Skeletal muscle tissue (tissue), 4 donors: ENCODE results near the gene GNAT1. TPM values are rescaled to one million over a fixed set of nuclear protein-coding genes. Genes with fewer than 3 reads are reported as not detected.

Experiments used
- H3K27ac ChIP-seq: one replicate; pipeline ENCODE4 v1.7.0; 2013; ENCODE audit warnings: mild to moderate bottlenecking, low read depth, low read length, inconsistent platforms
- H3K27me3 ChIP-seq, 3 donors: one replicate each; pipeline ENCODE4 v1.7.0; 2013; ENCODE audit warnings: low read length in 3 of 3; ENCODE audit not compliant: control insufficient read depth in 3 of 3, insufficient read depth in 3 of 3
- H3K36me3 ChIP-seq, 3 donors: one replicate each; pipeline ENCODE4 v1.7.0; 2013; ENCODE audit warnings: low read length in 3 of 3; ENCODE audit not compliant: control insufficient read depth in 3 of 3, insufficient read depth in 3 of 3
- H3K4me1 ChIP-seq, 3 donors: one replicate each; pipeline ENCODE4 v1.7.0; 2013; ENCODE audit warnings: low read length in 3 of 3, mild to moderate bottlenecking in 3 of 3; ENCODE audit not compliant: control insufficient read depth in 3 of 3, insufficient read depth in 3 of 3
- H3K4me3 ChIP-seq, 3 donors: one replicate each; pipeline ENCODE4 v1.7.0; 2013; ENCODE audit warnings: low read length in 3 of 3
- H3K9ac ChIP-seq, 3 donors: one replicate each; pipeline ENCODE4 v1.7.0; 2013; ENCODE audit warnings: low read length in 3 of 3, mild to moderate bottlenecking in 3 of 3, moderate library complexity in 2 of 3, low read depth in 1 of 3
- H3K9me3 ChIP-seq, 3 donors: one replicate each; pipeline ENCODE4 v1.7.0; 2013; ENCODE audit warnings: low read length in 3 of 3; ENCODE audit not compliant: control insufficient read depth in 3 of 3
- total RNA-seq: library from RNA; depleted of rRNA; stranded (reverse); fragments of >200 nt; gene quantifications from one replicate; pipeline ENCODE4 v1.2.3, GENCODE V29; 2014
- donor health status: Osteomylitis.

GNAT1 gene
- total RNA-seq = not detected

DNA sequence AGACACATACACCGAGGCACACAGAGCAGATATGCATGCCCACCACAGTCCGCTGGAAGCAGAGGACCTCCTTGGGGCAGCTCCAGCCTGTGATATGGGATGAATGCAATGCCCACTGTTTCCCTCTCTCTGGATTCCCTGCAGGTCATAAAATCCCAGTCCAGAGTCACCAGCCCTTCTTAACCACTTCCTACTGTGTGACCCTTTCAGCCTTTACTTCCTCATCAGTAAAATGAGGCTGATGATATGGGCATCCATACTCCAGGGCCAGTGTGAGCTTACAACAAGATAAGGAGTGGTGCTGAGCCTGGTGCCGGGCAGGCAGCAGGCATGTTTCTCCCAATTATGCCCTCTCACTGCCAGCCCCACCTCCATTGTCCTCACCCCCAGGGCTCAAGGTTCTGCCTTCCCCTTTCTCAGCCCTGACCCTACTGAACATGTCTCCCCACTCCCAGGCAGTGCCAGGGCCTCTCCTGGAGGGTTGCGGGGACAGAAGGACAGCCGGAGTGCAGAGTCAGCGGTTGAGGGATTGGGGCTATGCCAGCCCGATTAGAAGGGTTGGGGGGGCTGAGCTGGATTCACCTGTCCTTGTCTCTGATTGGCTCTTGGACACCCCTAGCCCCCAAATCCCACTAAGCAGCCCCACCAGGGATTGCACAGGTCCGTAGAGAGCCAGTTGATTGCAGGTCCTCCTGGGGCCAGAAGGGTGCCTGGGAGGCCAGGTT lies at the start of gene GNAT1:
TSS of gene GNAT1 (plus strand) at position 675 of the 725 bp plus-strand sequence. CDS start 116 bp downstream, outside the sequence.
- Histone ChIP-seq H3K9ac (no peak within 1 kb of the TSS), H3K4me3 (no peak within 1 kb of the TSS), H3K9me3 (no peaks in the 10 kb centered on the region), H3K27me3 (peaks cover 27 to 30% (median 28%) of the 10 kb centered on the region in 3 donors), H3K4me1 (peaks cover 10 to 32% (median 26%) of the 10 kb centered on the region in 3 donors), H3K27ac (no peak within 1 kb of the TSS), H3K36me3 (peaks cover 3 to 10% (median 7%) of the 10 kb centered on the region in 3 donors)

GRCh38 chr3:50146316-50146901 lies 45.0 kb upstream of the GNAT1 start:
- H3K4me3 ChIP-seq = no peak overlapping the region
- no peaks in the 10 kb centered on the region for H3K27me3 ChIP-seq
- no peak overlapping the region for H3K27ac ChIP-seq
- H3K9me3 ChIP-seq = no peaks in the 10 kb centered on the region
- no peak overlapping the region for H3K9ac ChIP-seq
- no peaks in the 10 kb centered on the region for H3K36me3 ChIP-seq
- H3K4me1 ChIP-seq = no peaks in the 10 kb centered on the region

DNA sequence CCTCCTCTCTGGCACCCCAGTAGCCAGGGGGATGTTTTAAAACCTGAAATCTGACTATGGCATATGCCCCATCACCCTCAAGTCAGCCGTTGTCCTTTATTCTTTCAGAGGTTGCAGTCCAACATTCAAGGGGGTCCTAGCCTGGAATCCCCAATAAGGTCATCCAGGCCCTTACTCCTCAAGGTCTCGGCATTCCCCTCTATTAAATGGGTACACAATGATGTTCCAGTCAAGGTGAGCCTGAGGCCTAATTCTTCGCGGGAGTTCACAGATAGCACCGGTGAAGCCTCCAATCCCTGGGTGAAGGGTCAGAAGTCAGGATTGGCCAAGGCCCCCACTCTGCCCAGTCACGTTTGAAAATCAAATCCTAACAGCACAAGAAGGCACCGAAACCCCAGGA lies 44.4 kb upstream of the GNAT1 start:
- no peak overlapping the region for H3K4me3 ChIP-seq
- no peaks in the 10 kb centered on the region for H3K9me3 ChIP-seq
- H3K36me3 ChIP-seq = no peaks in the 10 kb centered on the region
- no peak overlapping the region for H3K27ac ChIP-seq
- H3K4me1 ChIP-seq = peaks cover 0 to 4% (median 0%) of the 10 kb centered on the region in 3 donors
- H3K27me3 ChIP-seq = no peaks in the 10 kb centered on the region
- H3K9ac ChIP-seq = no peak overlapping the region

- Histone ChIP-seq H3K9ac (no peak overlapping the region), H3K36me3 (no peaks in the 10 kb centered on the region), H3K9me3 (no peaks in the 10 kb centered on the region), H3K27me3 (no peaks in the 10 kb centered on the region), H3K4me1 (peaks cover 0 to 4% (median 0%) of the 10 kb centered on the region in 3 donors), H3K27ac (no peak overlapping the region), H3K4me3 (no peak overlapping the region)
These were observed 44.0 kb upstream of the GNAT1 start for GRCh38 chr3:50147447-50147846.

DNA sequence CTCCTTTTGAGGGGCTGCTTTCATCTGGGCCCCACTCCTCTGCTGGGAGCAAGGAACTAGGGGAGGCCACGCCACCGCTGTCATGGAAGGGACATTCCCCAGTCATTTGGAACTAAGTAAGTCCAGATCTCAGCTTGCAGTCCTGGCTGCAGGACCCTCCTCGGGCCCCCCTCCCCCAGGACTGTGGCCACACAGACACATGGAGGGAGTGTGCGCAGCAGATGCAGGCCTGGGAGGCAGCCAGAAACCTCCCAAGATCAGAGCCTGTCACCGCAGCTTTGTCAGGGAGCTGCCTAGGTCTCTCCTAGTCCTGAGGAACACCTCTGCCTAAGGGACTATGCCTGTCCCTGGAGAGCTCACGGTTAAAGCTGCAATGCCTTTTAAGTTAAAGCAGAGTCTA lies 43.5 kb upstream of the GNAT1 start:
- Histone ChIP-seq H3K9ac (no peak overlapping the region), H3K4me1 (peaks cover 0 to 4% (median 0%) of the 10 kb centered on the region in 3 donors), H3K36me3 (no peaks in the 10 kb centered on the region), H3K9me3 (no peaks in the 10 kb centered on the region), H3K27me3 (no peaks in the 10 kb centered on the region), H3K4me3 (no peak overlapping the region), H3K27ac (no peak overlapping the region)

DNA sequence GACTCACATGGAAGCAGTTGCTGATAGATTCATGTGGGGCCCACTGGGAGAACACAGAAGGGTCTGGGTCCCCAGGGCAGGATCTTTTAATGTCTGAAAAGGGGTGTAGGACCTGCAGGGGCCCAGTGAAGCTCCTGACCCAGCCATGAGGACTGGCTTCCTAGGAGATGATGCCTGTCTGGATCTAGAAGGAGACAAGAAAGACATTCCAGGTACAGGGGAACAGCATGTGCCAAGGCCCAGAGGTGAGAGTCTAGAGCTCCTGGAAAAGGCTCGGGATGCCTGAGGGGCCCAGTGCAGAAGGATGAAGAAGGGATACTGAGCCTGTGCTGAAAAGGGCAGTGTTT lies 41.0 kb upstream of the GNAT1 start:
- no peaks in the 10 kb centered on the region for H3K9me3 ChIP-seq

GRCh38 chr3:50150863-50151686 lies 40.3 kb upstream of the GNAT1 start:
- no peaks in the 10 kb centered on the region for H3K27me3 ChIP-seq
- no peak overlapping the region for H3K27ac ChIP-seq
- H3K36me3 ChIP-seq = no peaks in the 10 kb centered on the region

More for the DNA sequence above, 41.0 kb upstream of the GNAT1 start:
- Histone ChIP-seq H3K36me3 (no peaks in the 10 kb centered on the region), H3K4me1 (peaks cover 0 to 8% (median 5%) of the 10 kb centered on the region in 3 donors), H3K27ac (no peak overlapping the region), H3K9ac (no peak overlapping the region), H3K4me3 (no peak overlapping the region), H3K27me3 (no peaks in the 10 kb centered on the region)

DNA sequence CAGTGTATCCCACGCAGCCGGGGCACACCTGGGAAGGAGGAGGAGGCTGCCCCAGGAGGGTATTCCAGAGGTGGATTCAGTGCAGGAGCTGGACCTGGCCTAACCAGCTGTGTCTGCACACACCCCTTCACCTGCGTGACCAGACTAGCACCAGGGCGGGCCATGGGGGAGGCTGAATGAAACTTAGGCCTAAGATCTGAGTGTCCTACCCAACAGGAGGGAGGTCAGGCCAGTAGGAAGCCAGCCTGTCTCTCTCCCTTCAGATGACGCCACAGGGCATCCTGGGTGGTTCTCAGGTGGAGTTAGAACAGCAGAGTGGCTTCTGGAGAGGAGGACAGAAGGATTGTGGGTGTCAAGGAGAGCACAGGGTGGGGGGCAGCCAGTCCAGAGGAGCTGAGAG lies 39.7 kb upstream of the GNAT1 start:
- Histone ChIP-seq H3K27me3 (no peaks in the 10 kb centered on the region), H3K9ac (no peak overlapping the region), H3K36me3 (no peaks in the 10 kb centered on the region), H3K9me3 (no peaks in the 10 kb centered on the region), H3K27ac (no peak overlapping the region), H3K4me3 (no peak overlapping the region), H3K4me1 (peaks cover 8 to 18% (median 16%) of the 10 kb centered on the region in 3 donors)

More at GRCh38 chr3:50150863-50151686, 40.3 kb upstream of the GNAT1 start:
- H3K4me1 ChIP-seq = peaks cover 6 to 13% (median 11%) of the 10 kb centered on the region in 3 donors
- no peaks in the 10 kb centered on the region for H3K9me3 ChIP-seq
- H3K9ac ChIP-seq = no peak overlapping the region
- no peak overlapping the region for H3K4me3 ChIP-seq

DNA sequence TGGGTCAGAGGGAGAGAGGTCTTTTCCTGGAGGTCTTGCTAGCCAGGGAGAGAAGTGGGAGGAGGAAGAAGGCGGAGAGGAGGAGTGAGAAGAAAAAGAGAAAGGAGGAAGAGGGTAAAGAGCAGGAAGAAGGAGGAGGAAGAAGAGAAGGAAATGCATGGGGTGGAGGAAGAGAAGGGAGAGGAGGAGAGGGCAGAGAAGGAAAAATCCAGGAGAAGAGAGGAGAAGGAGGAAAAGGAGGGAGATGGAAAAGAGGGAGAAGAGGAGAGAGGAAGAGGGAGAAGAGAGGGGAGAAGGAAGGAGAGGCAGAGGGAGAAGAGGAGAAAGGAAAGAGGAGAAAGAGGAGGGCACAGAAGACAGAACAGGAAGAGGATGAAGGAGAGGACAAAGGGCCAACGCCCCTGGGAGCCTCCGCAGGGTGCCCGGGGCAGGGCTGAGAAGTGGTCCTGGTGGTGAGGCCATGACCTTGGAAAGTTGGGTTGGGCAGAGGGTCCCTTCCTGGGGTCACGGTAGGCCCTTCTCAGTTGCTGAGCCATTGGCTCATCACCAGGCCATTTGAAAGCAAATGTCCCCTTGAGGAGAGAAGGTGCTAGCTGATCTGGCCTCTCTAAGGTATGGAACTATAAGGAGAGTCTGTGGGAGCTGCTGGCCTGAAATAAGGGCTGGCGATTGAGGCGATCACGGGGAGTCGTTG lies 37.5 kb upstream of the GNAT1 start:
- H3K36me3 ChIP-seq = no peaks in the 10 kb centered on the region
- H3K4me3 ChIP-seq = peak overlapping the region in 2 of 3 donors; percentile 37 to 65
- no peak overlapping the region for H3K27ac ChIP-seq
- no peaks in the 10 kb centered on the region for H3K27me3 ChIP-seq
- H3K9ac ChIP-seq = peak overlapping the region in 1 of 3 donors; percentile 70
- H3K9me3 ChIP-seq = no peaks in the 10 kb centered on the region
- H3K4me1 ChIP-seq = peaks cover 16 to 36% (median 31%) of the 10 kb centered on the region in 3 donors
